ENCODE measurements around the gene NEURL4. TPM values are rescaled to one million over a fixed set of nuclear protein-coding genes. Genes with fewer than 3 reads are reported as not detected.
A peak's percentile ranks its signal among the peaks of the same experiment; 100 is the strongest.

The NEURL4 gene
- total RNA-seq, 4 donors from 2014 or later, result 10.4 to 16.1 (median 11.5) TPM

DNA sequence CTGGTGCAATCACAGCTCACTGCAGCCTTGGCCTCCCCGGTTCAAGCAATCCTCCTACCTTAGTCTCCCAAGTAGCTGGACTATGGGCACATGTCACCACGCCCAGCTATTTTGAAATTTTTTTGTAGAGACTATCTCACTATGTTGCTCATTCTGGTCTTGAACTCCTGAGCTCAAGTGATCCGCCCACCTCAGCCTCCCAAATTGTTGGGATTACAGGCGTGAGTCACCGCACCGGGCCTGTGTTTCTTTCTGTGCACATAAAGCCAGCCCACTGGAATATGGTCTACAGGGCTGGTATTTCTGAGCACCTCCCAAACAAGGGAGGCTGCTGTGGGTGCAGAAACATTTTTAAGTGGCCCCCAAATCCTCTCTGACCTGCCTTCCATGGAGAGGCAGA, 34.2 kb upstream of the NEURL4 start:
- ATAC-seq (ENCODE audit: low FRiP score) (no peak), DNase-seq (ENCODE audit: low spot score) (no peak)
- TF ChIP-seq, protein P1, sequence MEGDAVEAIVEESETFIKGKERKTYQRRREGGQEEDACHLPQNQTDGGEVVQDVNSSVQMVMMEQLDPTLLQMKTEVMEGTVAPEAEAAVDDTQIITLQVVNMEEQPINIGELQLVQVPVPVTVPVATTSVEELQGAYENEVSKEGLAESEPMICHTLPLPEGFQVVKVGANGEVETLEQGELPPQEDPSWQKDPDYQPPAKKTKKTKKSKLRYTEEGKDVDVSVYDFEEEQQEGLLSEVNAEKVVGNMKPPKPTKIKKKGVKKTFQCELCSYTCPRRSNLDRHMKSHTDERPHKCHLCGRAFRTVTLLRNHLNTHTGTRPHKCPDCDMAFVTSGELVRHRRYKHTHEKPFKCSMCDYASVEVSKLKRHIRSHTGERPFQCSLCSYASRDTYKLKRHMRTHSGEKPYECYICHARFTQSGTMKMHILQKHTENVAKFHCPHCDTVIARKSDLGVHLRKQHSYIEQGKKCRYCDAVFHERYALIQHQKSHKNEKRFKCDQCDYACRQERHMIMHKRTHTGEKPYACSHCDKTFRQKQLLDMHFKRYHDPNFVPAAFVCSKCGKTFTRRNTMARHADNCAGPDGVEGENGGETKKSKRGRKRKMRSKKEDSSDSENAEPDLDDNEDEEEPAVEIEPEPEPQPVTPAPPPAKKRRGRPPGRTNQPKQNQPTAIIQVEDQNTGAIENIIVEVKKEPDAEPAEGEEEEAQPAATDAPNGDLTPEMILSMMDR (IDR thresholded peaks at IDR 0.05), result no peak

DNA sequence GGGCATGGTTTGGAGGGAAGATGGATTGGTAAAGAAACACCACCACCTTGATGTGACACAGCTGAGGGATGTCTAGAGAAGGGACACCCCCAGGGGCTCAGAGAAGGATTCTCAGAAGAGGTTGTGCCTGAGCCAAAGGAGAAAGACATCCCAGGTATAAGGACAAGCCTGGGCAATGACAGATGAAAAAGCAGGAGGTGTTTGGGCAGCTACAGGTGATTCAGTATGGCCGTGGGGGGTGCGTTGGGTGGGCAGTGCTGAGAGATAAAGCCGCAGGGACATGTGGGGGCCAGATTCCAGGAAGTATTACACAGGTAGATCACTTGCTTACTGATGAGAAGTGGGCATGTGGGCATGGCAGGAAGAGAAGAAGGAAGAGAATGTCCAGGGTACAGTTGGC, 32.8 kb upstream of the NEURL4 start:
- no peak for ATAC-seq (ENCODE audit: low FRiP score)
- no peak for DNase-seq (ENCODE audit: low spot score)
- TF ChIP-seq, protein P1 (IDR thresholded peaks at IDR 0.05), result no peak

DNA sequence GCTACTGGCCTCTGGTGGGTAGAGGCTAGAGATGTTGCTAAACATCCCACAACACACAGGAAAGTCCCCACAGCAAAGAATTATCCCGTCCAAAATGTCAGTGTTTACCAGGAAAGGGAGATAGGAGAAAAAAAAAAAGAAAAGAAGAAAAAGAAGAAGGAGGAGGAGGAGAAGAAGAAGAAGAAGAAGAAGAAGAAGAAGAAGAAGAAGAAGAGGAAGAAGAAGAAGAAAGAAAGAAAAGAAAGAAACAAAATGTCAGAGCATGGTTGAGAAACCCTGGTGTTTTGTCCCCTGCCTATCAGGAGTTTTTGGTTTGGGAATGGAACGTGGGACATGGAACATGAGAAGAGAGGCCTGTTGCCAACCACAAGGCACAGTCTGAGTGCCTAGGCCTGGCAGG, 28.2 kb upstream of the NEURL4 start:
- ATAC-seq (ENCODE audit: low FRiP score) (no peak), DNase-seq (ENCODE audit: low spot score) (no peak)
- TF ChIP-seq, protein P1 (IDR thresholded peaks at IDR 0.05), result no peak

DNA sequence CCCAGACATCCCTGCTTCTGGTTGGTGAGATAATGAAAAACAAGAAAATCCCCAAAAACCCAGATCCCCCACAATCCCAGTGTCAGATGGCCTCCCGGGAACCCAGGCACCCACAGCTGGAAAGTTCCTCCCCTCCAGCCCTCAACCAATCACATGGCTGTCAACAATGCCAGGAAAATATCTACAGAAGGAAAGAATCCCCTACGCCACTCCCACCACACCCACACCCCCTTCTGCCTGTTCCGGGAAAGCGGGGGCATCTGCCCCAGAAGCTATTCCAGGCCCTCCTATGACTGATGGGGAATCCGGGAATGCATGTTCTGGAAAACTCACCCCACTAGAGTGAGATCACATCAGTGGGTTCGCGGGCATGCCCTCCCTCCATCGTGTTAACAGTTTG, 27.6 kb upstream of the NEURL4 start:
- TF ChIP-seq, protein P1 (IDR thresholded peaks at IDR 0.05), result no peak
- no peak for DNase-seq (ENCODE audit: low spot score)
- ATAC-seq (ENCODE audit: low FRiP score), result peak; percentile 55

DNA sequence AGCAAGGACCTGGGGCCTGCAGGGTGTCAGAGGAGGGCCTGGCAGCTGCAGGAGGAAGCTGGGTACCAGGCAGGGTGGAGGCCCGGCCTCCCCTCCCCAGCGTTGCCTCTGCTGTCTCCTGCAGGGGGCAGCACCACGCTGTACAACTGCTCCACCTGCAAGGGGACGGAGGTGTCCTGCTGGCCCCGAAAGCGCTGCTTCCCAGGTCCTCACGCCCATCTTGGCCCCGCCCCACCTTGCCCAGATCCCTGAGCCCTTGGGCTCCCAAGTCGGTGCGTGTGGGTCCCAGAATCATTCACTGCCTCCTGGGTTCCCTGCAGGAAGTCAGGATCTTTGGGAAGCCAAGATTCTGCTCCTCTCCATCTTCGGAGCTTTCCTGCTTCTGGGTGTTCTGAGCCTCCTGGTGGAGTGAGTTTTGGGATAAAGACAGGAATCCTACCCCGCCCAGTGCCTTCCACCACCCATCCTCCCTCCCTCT, 27.0 kb upstream of the NEURL4 start:
- ATAC-seq (ENCODE audit: low FRiP score) (peak; percentile 52), DNase-seq (ENCODE audit: low spot score) (peak; percentile 80)

DNA sequence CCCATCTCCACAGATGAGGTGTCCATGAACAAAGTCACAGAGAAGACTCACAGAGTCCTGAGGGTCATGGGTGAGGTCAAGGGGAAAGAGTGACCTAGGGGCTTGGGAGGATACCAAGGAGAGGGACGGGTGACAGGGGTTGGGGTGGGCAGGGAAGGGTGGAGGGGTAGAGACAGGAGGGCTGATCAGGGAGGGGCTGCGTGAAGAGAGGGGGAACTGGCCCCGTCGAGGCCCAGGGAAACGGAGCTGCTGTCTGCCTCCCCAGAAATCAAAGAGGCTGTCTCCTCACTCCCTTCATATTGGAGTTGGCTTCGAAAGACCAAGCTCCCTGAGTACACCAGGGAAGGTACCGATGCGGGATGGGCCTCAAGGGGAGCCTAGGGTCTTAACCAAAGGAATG, 26.4 kb upstream of the NEURL4 start:
- TF ChIP-seq, protein P1 (IDR thresholded peaks at IDR 0.05), result no peak
- DNase-seq (ENCODE audit: low spot score) (no peak), ATAC-seq (ENCODE audit: low FRiP score) (no peak)

More for the DNA sequence above, 27.0 kb upstream of the NEURL4 start:
- TF ChIP-seq, protein P1 (IDR thresholded peaks at IDR 0.05), result peak in 1 of 3 donors; percentile 71

DNA sequence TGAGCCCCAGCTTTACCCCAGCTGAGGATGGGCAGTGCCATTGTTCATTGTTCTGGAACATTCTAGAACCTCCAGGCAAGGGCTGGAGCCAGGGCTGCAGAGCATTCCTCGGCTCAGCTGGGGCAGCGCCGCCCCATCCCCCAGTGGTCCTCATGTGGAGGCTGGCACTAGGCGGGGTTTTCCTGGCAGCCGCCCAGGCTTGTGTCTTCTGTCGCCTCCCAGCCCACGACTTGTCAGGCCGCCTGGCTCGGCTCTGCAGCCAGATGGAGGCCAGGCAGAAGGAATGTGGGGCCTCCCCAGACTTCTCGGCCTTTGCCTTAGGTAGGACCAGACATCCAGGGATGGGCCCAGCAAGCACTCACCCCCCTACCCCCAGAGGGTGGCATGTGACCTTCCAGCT, 25.9 kb upstream of the NEURL4 start, which contains the start of gene TMEM95:
TSS of gene TMEM95 (plus strand) at position 104 of the 400 bp plus-strand sequence. CDS start at position 153, 49 bp downstream.
- TF ChIP-seq, protein P1 (IDR thresholded peaks at IDR 0.05), result no peak
- ATAC-seq (ENCODE audit: low FRiP score) (no peak), DNase-seq (ENCODE audit: low spot score) (no peak)
